OCI-M2 (cell line): ENCODE results near the gene CRTC2.

ENCODE experiments used
- DNase-seq: peaks from one replicate; lab custom pipeline; 2025; ENCODE audit not compliant: unreplicated experiment; lab: John Stamatoyannopoulos, UW

CRTC2 gene

GRCh38 chr1:153899509-153899908 is 58.9 kb downstream of the CRTC2 start:
- no peak for DNase-seq
